Endothelial cell of coronary artery (primary cell): ENCODE results near the gene GPX3. TPM values are rescaled to one million over a fixed set of nuclear protein-coding genes. Genes with fewer than 3 reads are reported as not detected.

Experiments
- total RNA-seq: library from RNA; depleted of rRNA; stranded (reverse); fragments of >200 nt; gene quantifications from 2 replicates; pipeline ENCODE4 v1.2.3, GENCODE V29; 2014

GPX3 gene, protein sequence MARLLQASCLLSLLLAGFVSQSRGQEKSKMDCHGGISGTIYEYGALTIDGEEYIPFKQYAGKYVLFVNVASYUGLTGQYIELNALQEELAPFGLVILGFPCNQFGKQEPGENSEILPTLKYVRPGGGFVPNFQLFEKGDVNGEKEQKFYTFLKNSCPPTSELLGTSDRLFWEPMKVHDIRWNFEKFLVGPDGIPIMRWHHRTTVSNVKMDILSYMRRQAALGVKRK
- total RNA-seq = 3.8 and 5.1 TPM in 2 replicates

DNA sequence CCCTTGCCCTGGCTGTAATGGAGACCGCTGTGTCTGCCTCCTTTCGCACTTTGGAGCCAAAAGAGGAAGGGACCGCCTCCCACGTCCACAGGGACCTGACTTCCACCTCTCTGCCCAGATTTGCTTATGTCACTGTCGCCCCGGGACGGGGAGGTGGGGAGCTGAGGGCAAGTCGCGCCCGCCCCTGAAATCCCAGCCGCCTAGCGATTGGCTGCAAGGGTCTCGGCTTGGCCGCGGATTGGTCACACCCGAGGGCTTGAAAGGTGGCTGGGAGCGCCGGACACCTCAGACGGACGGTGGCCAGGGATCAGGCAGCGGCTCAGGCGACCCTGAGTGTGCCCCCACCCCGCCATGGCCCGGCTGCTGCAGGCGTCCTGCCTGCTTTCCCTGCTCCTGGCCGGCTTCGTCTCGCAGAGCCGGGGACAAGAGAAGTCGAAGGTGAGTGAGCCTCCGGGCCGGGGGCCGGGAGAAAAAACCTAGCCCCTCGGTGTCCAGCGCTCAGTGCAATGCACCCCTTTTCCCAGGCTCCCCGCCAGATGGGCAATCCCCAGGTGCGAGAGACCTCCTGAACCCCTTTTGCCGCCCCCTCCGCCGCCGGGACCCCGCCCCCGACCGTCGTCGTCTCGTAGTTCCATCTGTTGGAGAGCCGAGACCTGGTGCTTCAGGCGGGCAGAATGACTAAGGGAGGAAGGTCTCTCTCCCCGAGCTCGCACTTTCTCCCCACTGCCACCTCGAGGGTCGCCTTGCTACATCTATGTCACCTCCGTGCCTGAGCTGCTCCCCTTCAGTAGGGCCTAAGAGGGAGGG is at the start of gene GPX3:
TSS of gene GPX3 (plus strand) at position 288 of the 807 bp plus-strand sequence. CDS start at position 352, 64 bp downstream.

Other genes starting within 250 kb of the GPX3 start
- 2.7 and 8.5 TPM in 2 replicates for gene SMIM3, start 241.8 kb upstream of the GPX3 start, total RNA-seq
- not detected in 2 replicates for gene IRGM, start 174.1 kb upstream of the GPX3 start, total RNA-seq
- gene ZNF300, start 115.6 kb upstream of the GPX3 start, total RNA-seq = 4.7 and 8.5 TPM in 2 replicates
- 66.2 and 149 TPM in 2 replicates for gene TNIP1, start 60.4 kb downstream of the GPX3 start, total RNA-seq
- gene ANXA6, start 137.2 kb downstream of the GPX3 start, total RNA-seq = 359 and 397 TPM in 2 replicates
- gene CCDC69, start 203.5 kb downstream of the GPX3 start, total RNA-seq = 4.3 and 7.0 TPM in 2 replicates
- 11.9 and 12.4 TPM in 2 replicates for gene GM2A, start 232.6 kb downstream of the GPX3 start, total RNA-seq